Neural crest cell (in vitro differentiated cells): ENCODE data around the gene LINC01488. TPM values are rescaled to one million over a fixed set of nuclear protein-coding genes. Genes with fewer than 3 reads are reported as not detected.

Experiments
- DNase-seq: peaks from one replicate; pipeline ENCODE4 v3.0.0; 2021; ENCODE audit warnings: low read depth, mixed read lengths, low spot score
- H3K27ac Mint-ChIP-seq: one replicate; pipeline ENCODE4 v1.8.0; 2021; ENCODE audit warnings: mild to moderate bottlenecking, mixed read lengths; ENCODE audit not compliant: unreplicated experiment
- H3K27me3 Mint-ChIP-seq: 2 replicates; pipeline ENCODE4 v1.8.0; 2021; ENCODE audit warnings: low read depth, mild to moderate bottlenecking, mixed read lengths
- H3K36me3 Mint-ChIP-seq: 2 replicates; pipeline ENCODE4 v1.8.0; 2021; ENCODE audit warnings: low read depth, mild to moderate bottlenecking, mixed read lengths
- H3K4me1 Mint-ChIP-seq: 2 replicates; pipeline ENCODE4 v1.8.0; 2021; ENCODE audit warnings: mixed read lengths
- H3K4me3 Mint-ChIP-seq: one replicate; pipeline ENCODE4 v1.8.0; 2021; ENCODE audit warnings: mild to moderate bottlenecking, mixed read lengths
- H3K9me3 Mint-ChIP-seq: 2 replicates; pipeline ENCODE4 v1.8.0; 2021; ENCODE audit warnings: mixed read lengths
- total RNA-seq: library from RNA; stranded (reverse); gene quantifications from 2 replicates; pipeline ENCODE4 v1.2.1, GENCODE V29; 2021
- TF ChIP-seq, protein P1 (sequence below): fragments of 200-600 bp; sonication (generic); conservative IDR thresholded peaks from 2 replicates; pipeline ENCODE4 v1.5.0; 2021; ENCODE audit warnings: antibody characterized with exemption, mild to moderate bottlenecking

The LINC01488 gene
- total RNA-seq, 1 donor from 2014 or later = not detected

DNA sequence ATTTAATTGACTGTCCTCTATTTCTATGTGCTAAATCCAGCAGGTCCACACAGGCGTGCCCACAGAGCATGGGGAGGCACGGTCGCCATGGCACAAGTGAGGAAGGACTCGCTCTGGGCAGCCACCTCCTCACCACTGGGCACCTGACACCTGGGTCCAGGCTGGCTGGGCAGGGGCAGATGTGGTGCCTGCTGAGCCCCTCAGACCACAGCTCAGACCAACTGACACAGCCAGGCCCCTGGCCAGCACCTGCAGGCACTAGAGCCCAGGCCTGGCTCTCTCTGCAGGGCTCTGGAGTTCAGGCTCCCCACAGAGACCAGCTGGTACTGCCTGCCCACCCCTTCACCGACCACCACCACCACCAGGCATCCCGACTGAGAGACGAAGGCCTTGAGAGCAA lies 27.9 kb downstream of the LINC01488 start:
- DNase-seq = no peak
- peaks cover 8% of the 10 kb centered on the region for H3K9me3 Mint-ChIP-seq
- TF ChIP-seq, protein P1, sequence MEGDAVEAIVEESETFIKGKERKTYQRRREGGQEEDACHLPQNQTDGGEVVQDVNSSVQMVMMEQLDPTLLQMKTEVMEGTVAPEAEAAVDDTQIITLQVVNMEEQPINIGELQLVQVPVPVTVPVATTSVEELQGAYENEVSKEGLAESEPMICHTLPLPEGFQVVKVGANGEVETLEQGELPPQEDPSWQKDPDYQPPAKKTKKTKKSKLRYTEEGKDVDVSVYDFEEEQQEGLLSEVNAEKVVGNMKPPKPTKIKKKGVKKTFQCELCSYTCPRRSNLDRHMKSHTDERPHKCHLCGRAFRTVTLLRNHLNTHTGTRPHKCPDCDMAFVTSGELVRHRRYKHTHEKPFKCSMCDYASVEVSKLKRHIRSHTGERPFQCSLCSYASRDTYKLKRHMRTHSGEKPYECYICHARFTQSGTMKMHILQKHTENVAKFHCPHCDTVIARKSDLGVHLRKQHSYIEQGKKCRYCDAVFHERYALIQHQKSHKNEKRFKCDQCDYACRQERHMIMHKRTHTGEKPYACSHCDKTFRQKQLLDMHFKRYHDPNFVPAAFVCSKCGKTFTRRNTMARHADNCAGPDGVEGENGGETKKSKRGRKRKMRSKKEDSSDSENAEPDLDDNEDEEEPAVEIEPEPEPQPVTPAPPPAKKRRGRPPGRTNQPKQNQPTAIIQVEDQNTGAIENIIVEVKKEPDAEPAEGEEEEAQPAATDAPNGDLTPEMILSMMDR = no peak
- no peak overlapping the region for H3K27ac Mint-ChIP-seq
- peaks cover 15% of the 10 kb centered on the region for H3K4me1 Mint-ChIP-seq
- no peak overlapping the region for H3K4me3 Mint-ChIP-seq
- H3K36me3 Mint-ChIP-seq = no peaks in the 10 kb centered on the region
- H3K27me3 Mint-ChIP-seq = no peaks in the 10 kb centered on the region

DNA sequence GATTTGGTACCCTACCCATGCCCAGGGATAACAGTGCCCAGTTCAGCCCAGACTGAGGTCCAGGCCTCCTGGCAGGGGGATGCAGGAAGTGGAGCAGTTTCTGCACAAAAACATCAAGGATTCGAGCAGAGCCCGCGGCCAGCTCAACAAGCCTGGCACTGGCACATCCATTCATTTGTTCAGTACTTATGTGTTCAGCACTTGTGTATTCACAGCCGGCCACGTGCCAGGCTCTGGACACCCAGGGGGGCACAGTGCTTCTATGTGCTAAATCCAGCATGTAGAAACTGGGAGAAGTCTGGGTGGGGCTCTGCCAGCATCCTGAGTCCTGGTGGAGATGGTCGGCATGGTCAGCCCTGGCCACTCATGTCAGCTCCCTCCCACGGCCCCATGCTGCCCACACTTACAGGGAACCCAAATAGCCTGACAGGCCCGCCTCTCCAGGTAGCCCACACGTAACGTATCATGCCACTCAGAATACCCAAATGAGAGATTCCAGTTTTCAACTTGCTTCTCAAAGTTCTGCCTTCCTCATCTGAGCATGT lies 28.5 kb downstream of the LINC01488 start:
- H3K4me1 Mint-ChIP-seq = peaks cover 15% of the 10 kb centered on the region

GRCh38 chr11:69510471-69511357 lies 29.3 kb downstream of the LINC01488 start:
- Mint-ChIP-seq H3K4me1 (peaks cover 15% of the 10 kb centered on the region), H3K4me3 (no peak overlapping the region), H3K27me3 (no peaks in the 10 kb centered on the region), H3K27ac (peak overlapping the region; percentile 68), H3K9me3 (peaks cover 8% of the 10 kb centered on the region), H3K36me3 (no peaks in the 10 kb centered on the region)
- DNase-seq = no peak
- TF ChIP-seq, protein P1 = no peak

More for the DNA sequence above, 28.5 kb downstream of the LINC01488 start:
- Mint-ChIP-seq H3K36me3 (no peaks in the 10 kb centered on the region), H3K9me3 (peaks cover 8% of the 10 kb centered on the region), H3K27me3 (no peaks in the 10 kb centered on the region), H3K27ac (no peak overlapping the region), H3K4me3 (no peak overlapping the region)
- no peak for DNase-seq
- TF ChIP-seq, protein P1 = no peak

GRCh38 chr11:69511358-69512055 lies 30.0 kb downstream of the LINC01488 start:
- H3K27ac Mint-ChIP-seq = peak overlapping the region; percentile 68
- no peaks in the 10 kb centered on the region for H3K36me3 Mint-ChIP-seq
- no peak overlapping the region for H3K4me3 Mint-ChIP-seq
- peaks cover under 1% of the 10 kb centered on the region for H3K9me3 Mint-ChIP-seq
- TF ChIP-seq, protein P1 = no peak
- H3K4me1 Mint-ChIP-seq = peaks cover 15% of the 10 kb centered on the region
- no peak for DNase-seq
- no peaks in the 10 kb centered on the region for H3K27me3 Mint-ChIP-seq

- TF ChIP-seq, protein P1 = no peak
- Mint-ChIP-seq H3K4me3 (no peak overlapping the region), H3K27me3 (no peaks in the 10 kb centered on the region), H3K4me1 (peaks cover 15% of the 10 kb centered on the region), H3K9me3 (peaks cover under 1% of the 10 kb centered on the region), H3K36me3 (no peaks in the 10 kb centered on the region), H3K27ac (peak overlapping the region; percentile 64)
- DNase-seq = no peak
Observed at GRCh38 chr11:69512136-69512535, 30.7 kb downstream of the LINC01488 start.
